Measurements from ENCODE around the gene FBF1.
"Not testable (repeated sequence)": the region's sequence is repeated elsewhere in the genome, so short reads cannot be mapped to it uniquely, and the experiment has no call there.

FBF1 gene

GRCh38 chr17:75894049-75894733 is 46.7 kb downstream of the FBF1 start:
- no peak for DNase-seq

- DNase-seq, result no peak
Measured at GRCh38 chr17:75893305-75894048, 47.4 kb downstream of the FBF1 start.

- DNase-seq, result no peak
Measured at GRCh38 chr17:75892556-75893224, 48.2 kb downstream of the FBF1 start.

GRCh38 chr17:75891605-75892555 is 49.0 kb downstream of the FBF1 start:
- no peak for DNase-seq

GRCh38 chr17:75891022-75891604 is 49.7 kb downstream of the FBF1 start:
- no peak for DNase-seq

GRCh38 chr17:75889454-75889853 is 51.4 kb downstream of the FBF1 start:
- DNase-seq, result no peak

GRCh38 chr17:75888484-75888883 is 52.4 kb downstream of the FBF1 start:
- no peak for DNase-seq

GRCh38 chr17:75885860-75886259 is 55.0 kb downstream of the FBF1 start:
- not testable (repeated sequence) for DNase-seq

- DNase-seq, result no peak
Measured at GRCh38 chr17:75885431-75885830, 55.4 kb downstream of the FBF1 start.

GRCh38 chr17:75881678-75882454 is 59.0 kb downstream of the FBF1 start:
- peak; percentile 36 for DNase-seq

GRCh38 chr17:75880266-75880665 is 60.6 kb downstream of the FBF1 start:
- DNase-seq, result no peak

- DNase-seq, result no peak
Measured at GRCh38 chr17:75878174-75878998, 62.5 kb downstream of the FBF1 start, which contains the start of gene TRIM47. Gene TRIM47 (minus strand): TSS chr17:75878581. CDS start chr17:75878548, 33 bp downstream.

- peak; percentile 76 for DNase-seq
Measured at GRCh38 chr17:75877752-75878173, 63.1 kb downstream of the FBF1 start.

- DNase-seq, result no peak
Measured at GRCh38 chr17:75876938-75877751, 63.7 kb downstream of the FBF1 start.

- DNase-seq, result peak; percentile 81
Measured at GRCh38 chr17:75876190-75876937, 64.5 kb downstream of the FBF1 start.

GRCh38 chr17:75875940-75876189 is 65.0 kb downstream of the FBF1 start:
- no peak for DNase-seq

GRCh38 chr17:75875182-75875939 is 65.5 kb downstream of the FBF1 start:
- DNase-seq, result no peak
